ENCODE results near the gene PDE8A. TPM values are rescaled to one million over a fixed set of nuclear protein-coding genes. Genes with fewer than 3 reads are reported as not detected.

Gene PDE8A
- total RNA-seq, 1 experiment from 2014 or later = 40.0 TPM

DNA sequence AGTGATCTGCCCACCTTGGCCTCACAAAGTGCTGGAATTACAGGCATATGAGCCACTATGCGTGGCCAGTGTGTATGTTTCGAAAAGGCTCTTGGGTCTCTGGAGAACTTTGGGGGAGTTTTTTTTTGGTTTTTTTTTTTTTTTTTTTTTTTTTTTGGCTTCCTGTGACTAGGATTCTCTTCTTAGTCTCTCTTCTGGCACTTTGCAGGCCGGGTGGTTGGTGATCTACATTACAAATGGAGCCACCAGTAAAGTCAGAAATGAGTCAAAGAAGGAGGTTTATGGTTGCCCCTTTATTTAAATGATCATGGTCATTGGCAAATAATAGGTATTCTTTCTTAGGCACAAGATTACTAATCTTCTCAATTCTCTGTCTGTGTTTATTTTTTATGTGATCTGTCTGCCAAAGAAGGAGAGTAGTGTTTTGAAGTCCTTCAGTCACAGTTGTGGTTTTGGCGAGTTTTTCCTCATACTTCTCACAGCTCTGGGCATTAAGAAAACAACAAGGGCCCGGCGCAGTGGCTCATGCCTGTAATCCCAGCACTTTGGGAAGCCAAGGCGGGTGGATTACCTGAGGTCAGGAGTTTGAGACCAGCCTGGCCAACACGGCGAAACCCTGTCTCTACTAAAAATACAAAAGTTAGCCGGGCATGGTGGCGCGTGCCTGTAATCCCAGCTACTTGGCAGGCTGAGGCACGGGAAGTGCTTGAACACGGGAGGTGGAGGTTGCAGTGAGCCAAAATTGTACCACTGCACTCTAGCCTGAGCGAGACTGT lies 38.3 kb downstream of the PDE8A start:
- Histone ChIP-seq H3K36me3 (ENCODE audit: control insufficient read depth, insufficient read depth, low read length) (no peaks in the 10 kb centered on the region), H3K4me3 (ENCODE audit: low read depth in 2 of 2, low read length in 2 of 2) (no peak overlapping the region), H3K27ac (ENCODE audit: low read length) (no peak overlapping the region), H3K9me3 (ENCODE audit: control insufficient read depth, insufficient read depth, low read depth, low read length) (no peaks in the 10 kb centered on the region), H3K27me3 (ENCODE audit: control insufficient read depth, insufficient read depth, low read length) (no peaks in the 10 kb centered on the region), H3K4me1 (ENCODE audit: control insufficient read depth, insufficient read depth, low read length) (peaks cover 10% of the 10 kb centered on the region)
- ChIA-PET POLR2A (no interaction called here), CTCF (no interaction called here)
- in situ Hi-C loops (cut with HindIII; ENCODE audit: low pct_unique_long_range_greater_than_20kb, low sequenced_read_pairs) (no loop called here), intact Hi-C loops (cut with micrococcal nuclease; ENCODE audit: unreplicated experiment) (no loop called here)
- DNase-seq (ENCODE audit: low read depth, low spot score) = no peak
- no TSS peak for BruUV-seq (replicated peaks)
- TF ChIP-seq CTCF (IDR thresholded peaks at IDR 0.05) = no peak
- no peak for TF ChIP-seq TCF7L2 (IDR thresholded peaks at IDR 0.05; ENCODE audit: low read depth, low read length)
- no peak for TF ChIP-seq SIN3A (IDR thresholded peaks at IDR 0.05; ENCODE audit: borderline replicate concordance, insufficient read depth, low read depth, low read length)
- TF ChIP-seq POLR2AphosphoS5 (IDR thresholded peaks at IDR 0.05; ENCODE audit: low read depth, low read length) = no peak
- no peak for TF ChIP-seq REST (IDR thresholded peaks at IDR 0.05; ENCODE audit: insufficient read depth in 1 of 2, low read depth in 2 of 2, low read length in 1 of 2)
- ATAC-seq = no peak

DNA sequence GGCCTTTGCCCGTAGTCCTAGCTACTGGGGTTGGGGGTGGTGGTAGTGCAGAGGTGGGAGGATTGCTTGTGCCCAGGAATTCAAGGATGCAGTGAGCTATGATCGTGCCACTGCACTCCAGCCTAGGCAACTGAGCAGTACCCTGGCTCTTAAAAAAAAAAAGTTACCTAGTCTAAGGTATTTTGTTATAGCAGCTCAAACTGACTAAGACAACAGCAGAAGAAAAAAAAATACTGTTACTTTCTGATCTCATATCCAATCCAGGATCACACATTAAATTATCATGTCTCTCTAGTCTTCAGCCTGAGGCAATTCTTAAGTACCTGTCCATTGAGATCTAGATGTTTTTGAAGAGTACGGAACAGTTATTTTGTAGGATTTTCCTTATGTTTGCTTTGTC lies 39.8 kb downstream of the PDE8A start:
- POLR2A ChIA-PET = no interaction called here
- in situ Hi-C loops (cut with HindIII; ENCODE audit: low pct_unique_long_range_greater_than_20kb, low sequenced_read_pairs) = no loop called here
- DNase-seq (ENCODE audit: low read depth, low spot score) (no peak), ATAC-seq (no peak)
- Histone ChIP-seq H3K27me3 (ENCODE audit: control insufficient read depth, insufficient read depth, low read length) (no peaks in the 10 kb centered on the region), H3K4me3 (ENCODE audit: low read depth in 2 of 2, low read length in 2 of 2) (no peak overlapping the region), H3K4me1 (ENCODE audit: control insufficient read depth, insufficient read depth, low read length) (peaks cover 20% of the 10 kb centered on the region), H3K9me3 (ENCODE audit: control insufficient read depth, insufficient read depth, low read depth, low read length) (no peaks in the 10 kb centered on the region), H3K27ac (ENCODE audit: low read length) (no peak overlapping the region), H3K36me3 (ENCODE audit: control insufficient read depth, insufficient read depth, low read length) (no peaks in the 10 kb centered on the region)
- CTCF ChIA-PET = interaction anchor here (0.7 kb wide), 1 partner anchor 21 kb away, joined by 3 read pairs; no protein-coding TSS in a partner anchor
- BruUV-seq (replicated peaks) = no TSS peak
- TF ChIP-seq POLR2AphosphoS5 (IDR thresholded peaks at IDR 0.05; ENCODE audit: low read depth, low read length) (no peak), SIN3A (IDR thresholded peaks at IDR 0.05; ENCODE audit: borderline replicate concordance, insufficient read depth, low read depth, low read length) (no peak), REST (IDR thresholded peaks at IDR 0.05; ENCODE audit: insufficient read depth in 1 of 2, low read depth in 2 of 2, low read length in 1 of 2) (no peak), CTCF (IDR thresholded peaks at IDR 0.05) (no peak), TCF7L2 (IDR thresholded peaks at IDR 0.05; ENCODE audit: low read depth, low read length) (no peak)
- intact Hi-C loops (cut with micrococcal nuclease; ENCODE audit: unreplicated experiment) = no loop called here
